AG09319 (cell line): ENCODE measurements around the gene ADAMTSL2.

Experiments used
- DNase-seq: peaks from one replicate; pipeline ENCODE4 v3.0.0-alpha.2; 2010; ENCODE audit warnings: low read depth; ENCODE audit errors: extremely low read depth
- CTCF ChIP-seq: IDR thresholded peaks from 2 replicates; pipeline ENCODE4 v1.5.1; 2011; ENCODE audit warnings: low read depth, mild to moderate bottlenecking, inconsistent platforms, low read length, moderate library complexity

ADAMTSL2 gene

GRCh38 chr9:133516256-133516960, 18.1 kb upstream of the ADAMTSL2 start:
- TF ChIP-seq CTCF: no peak
- DNase-seq: no peak

DNA sequence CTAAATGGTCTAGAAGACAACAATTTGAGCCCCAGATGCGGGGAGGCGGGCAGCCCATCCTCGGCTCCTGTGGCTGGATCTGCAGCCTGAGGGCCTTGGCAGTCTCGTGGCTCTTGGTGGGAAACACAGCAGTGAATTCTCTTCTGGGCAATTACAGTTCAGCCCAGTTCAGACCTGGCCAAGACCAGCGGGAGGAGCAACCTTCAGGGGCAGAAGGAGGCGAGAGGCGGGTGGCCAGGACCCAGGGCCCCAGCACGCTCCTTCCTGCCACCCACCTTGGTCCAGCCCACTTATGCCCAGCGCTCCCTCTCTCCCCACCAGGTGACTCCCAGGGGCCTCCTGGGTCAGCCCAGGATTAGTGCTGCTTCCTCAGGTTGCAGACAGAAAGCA, 17.5 kb upstream of the ADAMTSL2 start:
- no peak for TF ChIP-seq CTCF
- DNase-seq: no peak

DNA sequence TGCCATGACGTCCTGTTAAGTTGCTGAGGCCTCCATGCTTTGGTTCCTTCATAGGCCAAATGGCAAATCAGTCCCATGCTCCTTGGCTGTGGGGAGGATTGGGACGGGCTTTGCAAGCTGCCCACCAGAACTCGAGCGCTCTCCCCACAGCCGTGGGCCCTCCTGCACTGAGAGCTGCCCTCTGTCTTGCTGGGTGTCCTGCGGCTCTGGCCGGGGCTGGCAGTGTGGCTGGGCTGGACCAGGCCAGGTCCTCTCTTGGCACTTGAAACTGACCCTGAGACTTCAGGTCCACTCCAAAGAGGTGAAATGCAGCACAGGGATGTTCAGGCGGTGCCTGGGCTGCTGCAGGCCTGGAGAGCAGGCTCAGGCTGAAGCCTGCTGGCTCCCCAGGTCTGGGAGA, 16.8 kb upstream of the ADAMTSL2 start:
- no peak for DNase-seq
- TF ChIP-seq CTCF: no peak

DNA sequence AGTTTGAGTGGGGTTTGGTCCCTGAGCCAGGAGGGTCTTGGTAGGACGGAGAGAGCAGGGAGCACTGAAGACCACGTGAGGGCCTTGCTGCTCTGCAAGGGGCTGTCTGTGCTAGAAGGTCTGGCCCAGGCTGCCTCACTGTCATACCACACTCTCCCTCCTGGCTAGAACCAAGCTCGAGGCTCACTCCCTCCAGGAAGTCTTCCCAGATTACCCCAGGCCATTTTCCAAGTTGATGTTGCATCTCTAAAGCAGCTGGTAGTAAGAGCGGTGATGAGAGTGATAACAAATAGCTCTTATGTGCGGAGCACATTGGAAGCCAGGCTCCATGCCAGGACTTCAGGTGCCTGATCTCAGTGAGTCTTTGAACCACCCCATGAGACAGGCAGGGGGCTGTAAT, 16.3 kb upstream of the ADAMTSL2 start:
- no peak for TF ChIP-seq CTCF
- no peak for DNase-seq

DNA sequence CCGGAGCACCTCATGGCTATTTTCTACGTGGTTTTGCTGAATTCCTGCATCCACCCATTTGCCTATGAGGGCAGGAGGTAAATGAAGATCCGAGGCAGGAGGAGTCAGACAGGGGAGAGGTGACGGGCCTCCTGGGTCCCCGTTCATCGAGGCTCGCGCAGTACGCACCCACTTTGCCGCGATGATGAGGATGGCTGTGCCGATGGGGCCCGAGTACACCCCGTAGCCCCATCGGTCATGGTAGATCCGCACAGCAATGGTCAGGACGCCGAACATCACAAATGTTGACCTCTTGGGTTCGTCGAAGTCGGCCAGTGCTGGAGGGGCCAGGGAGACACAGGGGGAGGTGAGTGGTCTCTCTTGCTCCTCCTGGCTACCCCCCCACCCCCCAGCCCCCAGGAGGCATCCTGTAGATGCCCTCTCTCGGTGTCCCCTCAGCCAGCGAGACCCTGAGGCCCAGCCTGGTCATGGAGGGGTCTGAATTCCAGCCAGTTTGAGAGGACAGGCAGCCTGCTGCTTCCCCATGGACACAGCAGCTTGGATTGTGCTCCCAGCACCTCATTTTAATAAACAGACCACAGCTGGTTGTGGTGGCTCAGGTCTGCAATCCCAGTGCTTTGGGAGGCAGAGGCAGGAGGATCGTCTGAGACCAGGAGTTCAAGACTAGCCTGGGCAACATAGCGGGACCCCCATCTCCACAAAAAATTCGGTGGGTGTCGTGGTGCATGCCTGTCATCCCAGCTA, 15.6 kb upstream of the ADAMTSL2 start:
- TF ChIP-seq CTCF: no peak
- DNase-seq: no peak

DNA sequence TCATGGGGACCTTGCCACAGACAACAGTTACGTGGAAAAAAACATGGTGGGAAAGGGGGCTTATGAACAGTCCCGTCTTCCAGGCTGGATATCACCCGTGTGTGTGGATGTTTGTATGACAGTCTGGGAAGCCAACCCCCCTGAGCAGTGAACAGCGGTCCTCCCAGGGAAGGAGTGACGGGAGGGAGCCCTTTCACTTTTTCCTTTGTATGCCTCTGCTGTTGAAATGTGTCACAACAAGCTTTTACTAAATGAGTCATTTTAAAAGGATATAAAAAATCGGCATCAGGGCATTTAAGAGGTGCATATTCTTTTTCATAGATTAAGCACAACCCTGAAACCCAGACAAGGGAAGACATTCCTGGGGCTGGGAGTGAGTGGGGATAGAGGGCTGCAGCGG, 14.8 kb upstream of the ADAMTSL2 start:
- no peak for DNase-seq
- TF ChIP-seq CTCF: no peak

GRCh38 chr9:133520121-133520835, 14.2 kb upstream of the ADAMTSL2 start:
- TF ChIP-seq CTCF: no peak
- no peak for DNase-seq
